NT2/D1 (cell line): ENCODE results near the gene LCNL1.

Source experiments
- SUZ12 ChIP-seq: IDR thresholded peaks from 2 replicates; pipeline ENCODE4 v1.6.1; 2011; ENCODE audit not compliant: insufficient read length, insufficient read depth; ENCODE audit errors: extremely low read depth
- YY1 ChIP-seq: IDR thresholded peaks from 2 replicates; pipeline ENCODE4 v1.6.1; 2011; ENCODE audit not compliant: insufficient read length, insufficient read depth
- ZNF274 ChIP-seq: IDR thresholded peaks from 2 replicates; pipeline ENCODE4 v1.6.1; 2011; ENCODE audit warnings: mild to moderate bottlenecking, low read depth, low read length

DNA sequence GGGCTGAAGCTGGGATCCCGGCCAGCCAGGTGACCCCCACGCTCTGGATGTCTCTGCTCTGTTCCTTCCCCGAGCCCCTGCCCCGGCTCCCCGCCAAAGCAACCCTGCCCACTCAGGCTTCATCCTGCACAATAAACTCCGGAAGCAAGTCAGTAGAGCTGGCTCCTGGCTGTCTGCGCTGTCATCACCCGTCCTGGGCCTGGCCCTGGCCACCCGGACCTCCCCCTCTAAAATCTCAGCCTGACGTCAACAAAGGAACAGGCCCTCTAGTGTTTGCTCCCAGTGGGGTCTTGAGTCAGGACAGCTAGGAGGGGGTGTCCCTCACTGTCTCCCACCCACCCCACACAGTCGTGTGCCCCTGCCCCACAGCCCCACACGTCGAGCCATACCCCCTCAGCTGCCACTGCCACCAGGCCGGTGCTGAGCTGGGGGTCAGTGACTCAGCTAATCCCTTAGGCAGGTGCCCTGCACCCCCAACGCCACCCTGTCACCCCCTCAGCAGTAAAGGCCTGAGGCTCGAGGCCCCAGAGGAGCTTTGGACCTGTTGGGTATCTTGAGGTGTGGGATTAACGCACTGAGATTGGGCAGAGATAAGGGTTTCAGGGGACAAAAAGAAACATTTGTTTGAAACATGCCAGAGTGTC, 1.1 kb upstream of the LCNL1 start:
- TF ChIP-seq YY1: no peak
- TF ChIP-seq ZNF274: no peak
- no peak for TF ChIP-seq SUZ12
